Calu3 (cell line): Measurements from ENCODE around the gene PAPSS1. TPM values are rescaled to one million over a fixed set of nuclear protein-coding genes. Genes with fewer than 3 reads are reported as not detected.

Source experiments
- BruUV-seq: library from RNA; stranded (reverse); fragments of 400-500 nt; replicated peaks from 2 replicates; lab custom pipeline; 2021; lab: Mats Ljungman, UMichigan
- CTCF ChIA-PET: fragments of 300-600 bp; sonication (Branson Sonifier 250); formaldehyde crosslinking; loops from one replicate; lab custom pipeline; 2022; ENCODE audit warnings: antibody characterized with exemption; lab: Charles Lee
- DNase-seq: peaks from one replicate; pipeline ENCODE4 v3.0.0; 2022
- H3K27ac Mint-ChIP-seq: one replicate; pipeline ENCODE4 v1.8.0; 2022; ENCODE audit warnings: mixed read lengths; ENCODE audit not compliant: unreplicated experiment
- H3K27me3 Mint-ChIP-seq: one replicate; pipeline ENCODE4 v1.8.0; 2022; ENCODE audit warnings: mixed read lengths; ENCODE audit not compliant: unreplicated experiment
- H3K36me3 Mint-ChIP-seq: one replicate; pipeline ENCODE4 v1.8.0; 2022; ENCODE audit warnings: mild to moderate bottlenecking, moderate library complexity, mixed read lengths; ENCODE audit not compliant: insufficient read depth, unreplicated experiment
- H3K4me1 Mint-ChIP-seq: one replicate; pipeline ENCODE4 v1.8.0; 2022; ENCODE audit warnings: mild to moderate bottlenecking, low read depth, mixed read lengths; ENCODE audit not compliant: unreplicated experiment
- H3K4me3 Mint-ChIP-seq: one replicate; pipeline ENCODE4 v1.8.0; 2022; ENCODE audit warnings: mild to moderate bottlenecking, low read depth, moderate library complexity, mixed read lengths; ENCODE audit not compliant: unreplicated experiment
- H3K9me3 Mint-ChIP-seq: one replicate; pipeline ENCODE4 v1.8.0; 2022; ENCODE audit warnings: low read depth, mixed read lengths; ENCODE audit not compliant: unreplicated experiment
- intact Hi-C: fragments of 100-400 bp; cut with micrococcal nuclease; formaldehyde crosslinking; loops from one replicate; pipeline ENCODE4 v1.10.0; 2022; ENCODE audit not compliant: unreplicated experiment
- total RNA-seq: library from RNA; stranded (reverse); gene quantifications from 2 replicates; pipeline ENCODE4 v1.2.3, GENCODE V29; 2022
- TF ChIP-seq, protein P1 (sequence below): fragments of 200-600 bp; IDR thresholded peaks from one replicate; pipeline ENCODE4 v1.8.0; 2022; ENCODE audit warnings: antibody characterized with exemption; ENCODE audit not compliant: unreplicated experiment

The PAPSS1 gene
- total RNA-seq, 1 experiment from 2014 or later: 41.6 TPM

GRCh38 chr4:107592519-107592918 is 127.5 kb downstream of the PAPSS1 start:
- no TSS peak for BruUV-seq

DNA sequence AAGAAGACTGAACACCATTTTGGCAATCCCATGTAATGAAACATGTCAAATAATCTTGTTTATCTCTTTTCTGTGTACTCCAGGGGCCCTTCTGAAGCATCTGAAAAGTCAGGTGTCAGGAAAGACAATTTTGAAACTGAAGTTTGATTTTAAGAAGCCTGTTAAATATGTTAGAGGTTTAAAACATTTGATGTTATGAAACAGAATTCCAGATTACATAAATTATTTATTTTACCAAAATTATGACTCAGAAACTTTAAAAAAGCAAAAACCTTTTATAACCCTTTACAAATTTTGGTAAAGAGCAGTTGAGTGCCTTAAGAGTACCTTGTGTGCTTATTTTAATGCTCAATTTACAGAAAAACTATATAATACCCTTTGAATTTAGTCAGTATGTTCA is 130.8 kb downstream of the PAPSS1 start:
- no TSS peak for BruUV-seq

More at GRCh38 chr4:107592519-107592918, 127.5 kb downstream of the PAPSS1 start:
- TF ChIP-seq, protein P1, sequence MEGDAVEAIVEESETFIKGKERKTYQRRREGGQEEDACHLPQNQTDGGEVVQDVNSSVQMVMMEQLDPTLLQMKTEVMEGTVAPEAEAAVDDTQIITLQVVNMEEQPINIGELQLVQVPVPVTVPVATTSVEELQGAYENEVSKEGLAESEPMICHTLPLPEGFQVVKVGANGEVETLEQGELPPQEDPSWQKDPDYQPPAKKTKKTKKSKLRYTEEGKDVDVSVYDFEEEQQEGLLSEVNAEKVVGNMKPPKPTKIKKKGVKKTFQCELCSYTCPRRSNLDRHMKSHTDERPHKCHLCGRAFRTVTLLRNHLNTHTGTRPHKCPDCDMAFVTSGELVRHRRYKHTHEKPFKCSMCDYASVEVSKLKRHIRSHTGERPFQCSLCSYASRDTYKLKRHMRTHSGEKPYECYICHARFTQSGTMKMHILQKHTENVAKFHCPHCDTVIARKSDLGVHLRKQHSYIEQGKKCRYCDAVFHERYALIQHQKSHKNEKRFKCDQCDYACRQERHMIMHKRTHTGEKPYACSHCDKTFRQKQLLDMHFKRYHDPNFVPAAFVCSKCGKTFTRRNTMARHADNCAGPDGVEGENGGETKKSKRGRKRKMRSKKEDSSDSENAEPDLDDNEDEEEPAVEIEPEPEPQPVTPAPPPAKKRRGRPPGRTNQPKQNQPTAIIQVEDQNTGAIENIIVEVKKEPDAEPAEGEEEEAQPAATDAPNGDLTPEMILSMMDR: no peak
- intact Hi-C loops: no loop called here
- Mint-ChIP-seq H3K4me3 (no peak overlapping the region), H3K27ac (no peak overlapping the region), H3K4me1 (no peaks in the 10 kb centered on the region), H3K27me3 (no peaks in the 10 kb centered on the region), H3K9me3 (no peaks in the 10 kb centered on the region), H3K36me3 (no peaks in the 10 kb centered on the region)
- DNase-seq: no peak
- CTCF ChIA-PET: no interaction called here

DNA sequence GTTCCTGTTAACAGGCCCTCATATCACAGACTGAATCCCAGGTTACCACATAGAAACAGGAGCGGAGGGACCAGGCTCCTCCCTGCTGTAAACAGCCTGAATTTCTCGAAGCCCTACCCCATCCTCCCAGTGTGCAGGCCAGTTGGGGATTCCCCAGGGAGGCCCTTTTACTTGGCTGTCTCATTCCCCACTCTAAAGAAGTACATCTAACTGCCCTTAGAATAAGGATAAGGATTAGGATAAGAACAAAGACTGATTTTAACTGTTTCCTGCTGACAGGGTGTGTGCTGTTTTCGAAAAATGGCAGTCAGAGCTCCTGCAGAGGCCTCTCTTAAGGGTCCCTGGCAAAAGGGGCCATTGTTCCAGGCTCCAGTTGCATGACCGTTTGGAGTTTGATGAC is 133.7 kb downstream of the PAPSS1 start:
- intact Hi-C loops: no loop called here
- no peak overlapping the region for H3K4me3 Mint-ChIP-seq
- H3K36me3 Mint-ChIP-seq: no peaks in the 10 kb centered on the region
- no peak overlapping the region for H3K27ac Mint-ChIP-seq
- H3K9me3 Mint-ChIP-seq: peaks cover 3% of the 10 kb centered on the region
- no TSS peak for BruUV-seq
- peaks cover 8% of the 10 kb centered on the region for H3K27me3 Mint-ChIP-seq
- DNase-seq: no peak
- CTCF ChIA-PET: no interaction called here
- no peaks in the 10 kb centered on the region for H3K4me1 Mint-ChIP-seq
- TF ChIP-seq, protein P1: no peak

More for the DNA sequence above, 130.8 kb downstream of the PAPSS1 start:
- intact Hi-C loops: no loop called here
- Mint-ChIP-seq H3K27me3 (no peaks in the 10 kb centered on the region), H3K9me3 (no peaks in the 10 kb centered on the region), H3K4me1 (no peaks in the 10 kb centered on the region), H3K4me3 (no peak overlapping the region), H3K27ac (no peak overlapping the region), H3K36me3 (no peaks in the 10 kb centered on the region)
- TF ChIP-seq, protein P1: no peak
- no peak for DNase-seq
- CTCF ChIA-PET: no interaction called here

GRCh38 chr4:107579099-107579498 is 140.9 kb downstream of the PAPSS1 start:
- CTCF ChIA-PET: no interaction called here
- H3K27me3 Mint-ChIP-seq: peaks cover 10% of the 10 kb centered on the region
- no TSS peak for BruUV-seq
- no peak overlapping the region for H3K27ac Mint-ChIP-seq
- H3K4me3 Mint-ChIP-seq: no peak overlapping the region
- H3K4me1 Mint-ChIP-seq: no peaks in the 10 kb centered on the region
- H3K9me3 Mint-ChIP-seq: peaks cover 3% of the 10 kb centered on the region
- intact Hi-C loops: no loop called here
- H3K36me3 Mint-ChIP-seq: no peaks in the 10 kb centered on the region
- no peak for DNase-seq
- TF ChIP-seq, protein P1: no peak
